H9 (cell line): ENCODE results near the gene PAK1. TPM values are rescaled to one million over a fixed set of nuclear protein-coding genes. Genes with fewer than 3 reads are reported as not detected.

ENCODE experiments used
- DNase-seq: peaks from one replicate; pipeline ENCODE4 v3.0.0-alpha.2; 2017
- H2AFZ ChIP-seq: one replicate; pipeline ENCODE4 v1.6.1; 2013; ENCODE audit warnings: mild to moderate bottlenecking, low read length, control low read depth, moderate library complexity
- H2AK5ac ChIP-seq: 2 replicates; pipeline ENCODE4 v1.6.1; 2013; ENCODE audit warnings: low read length, control low read depth, mixed read lengths; ENCODE audit not compliant: insufficient read length
- H2BK120ac ChIP-seq: one replicate; pipeline ENCODE4 v1.6.1; 2013; ENCODE audit warnings: low read depth, mild to moderate bottlenecking, low read length, control low read depth, inconsistent platforms; ENCODE audit not compliant: poor library complexity, severe bottlenecking
- H2BK12ac ChIP-seq: 2 replicates; pipeline ENCODE4 v1.6.1; 2013; ENCODE audit warnings: low read length, control low read depth, mixed read lengths, low read depth; ENCODE audit not compliant: insufficient read length
- H2BK15ac ChIP-seq: 2 replicates; pipeline ENCODE4 v1.6.1; 2013; ENCODE audit warnings: low read depth, low read length, control low read depth
- H2BK20ac ChIP-seq: one replicate; pipeline ENCODE4 v1.6.1; 2013; ENCODE audit warnings: low read depth, mild to moderate bottlenecking, low read length, control low read depth, inconsistent platforms; ENCODE audit not compliant: poor library complexity, severe bottlenecking
- H2BK5ac ChIP-seq: 2 replicates; pipeline ENCODE4 v1.6.1; 2013; ENCODE audit warnings: low read length, control low read depth, mixed read lengths; ENCODE audit not compliant: insufficient read length
- H3K14ac ChIP-seq: 2 replicates; pipeline ENCODE4 v1.6.1; 2013; ENCODE audit warnings: low read length, control low read depth; ENCODE audit not compliant: insufficient read depth
- H3K18ac ChIP-seq: 2 replicates; pipeline ENCODE4 v1.6.1; 2013; ENCODE audit warnings: low read depth, mild to moderate bottlenecking, mixed read lengths, low read length, control low read depth; ENCODE audit not compliant: insufficient read length
- H3K23ac ChIP-seq: 2 replicates; pipeline ENCODE4 v1.6.1; 2013; ENCODE audit warnings: low read length, control low read depth, mixed read lengths, low read depth; ENCODE audit not compliant: insufficient read length
- H3K23me2 ChIP-seq: 2 replicates; pipeline ENCODE4 v1.6.1; 2013; ENCODE audit warnings: low read depth, mild to moderate bottlenecking, mixed read lengths, low read length, control low read depth; ENCODE audit not compliant: insufficient read length, poor library complexity, severe bottlenecking
- H3K27ac ChIP-seq: 2 replicates; pipeline ENCODE4 v1.5.1; 2013; ENCODE audit warnings: low read length, control low read depth, mixed read lengths, low read depth; ENCODE audit not compliant: insufficient read length
- H3K27me3 ChIP-seq: 2 replicates; pipeline ENCODE4 v1.6.1; 2013; ENCODE audit warnings: low read length, control low read depth, inconsistent platforms; ENCODE audit not compliant: insufficient read depth
- H3K4ac ChIP-seq: 2 replicates; pipeline ENCODE4 v1.6.1; 2013; ENCODE audit warnings: low read depth, mild to moderate bottlenecking, control low read depth, inconsistent platforms, low read length, moderate library complexity
- H3K4me1 ChIP-seq: 2 replicates; pipeline ENCODE4 v1.6.1; 2013; ENCODE audit warnings: low read length, control low read depth, inconsistent platforms; ENCODE audit not compliant: insufficient read depth
- H3K4me2 ChIP-seq: 2 replicates; pipeline ENCODE4 v1.6.1; 2013; ENCODE audit warnings: low read length, control low read depth, mixed read lengths; ENCODE audit not compliant: insufficient read length, insufficient read depth
- H3K56ac ChIP-seq: 2 replicates; pipeline ENCODE4 v1.6.1; 2013; ENCODE audit warnings: low read depth, mild to moderate bottlenecking, mixed read lengths, low read length, control low read depth; ENCODE audit not compliant: insufficient read length
- H3K79me1 ChIP-seq: 2 replicates; pipeline ENCODE4 v1.6.1; 2013; ENCODE audit warnings: low read depth, mild to moderate bottlenecking, moderate library complexity, low read length, control low read depth, inconsistent platforms; ENCODE audit not compliant: insufficient read depth, poor library complexity, severe bottlenecking
- H3K79me2 ChIP-seq: 2 replicates; pipeline ENCODE4 v1.6.1; 2013; ENCODE audit warnings: low read length, control low read depth, inconsistent platforms; ENCODE audit not compliant: insufficient read depth
- H3K9ac ChIP-seq: 2 replicates; pipeline ENCODE4 v1.6.1; 2013; ENCODE audit warnings: low read length, control low read depth, mixed read lengths; ENCODE audit not compliant: insufficient read length; ENCODE audit errors: extremely low read depth
- H3K9me3 ChIP-seq: one replicate; pipeline ENCODE4 v1.6.1; 2013; ENCODE audit warnings: low read depth, low read length, inconsistent platforms; ENCODE audit not compliant: control insufficient read depth
- H3T11ph ChIP-seq: one replicate; pipeline ENCODE4 v1.6.1; 2013; ENCODE audit warnings: mild to moderate bottlenecking, low read length, control low read depth, inconsistent platforms
- H4K20me1 ChIP-seq: one replicate; pipeline ENCODE4 v1.6.1; 2013; ENCODE audit not compliant: control insufficient read depth, insufficient read length, insufficient read depth
- H4K5ac ChIP-seq: 2 replicates; pipeline ENCODE4 v1.6.1; 2013; ENCODE audit warnings: low read depth, mild to moderate bottlenecking, mixed read lengths, low read length, control low read depth; ENCODE audit not compliant: insufficient read length
- H4K8ac ChIP-seq: replicated peaks from 2 replicates; pipeline ENCODE4 v1.6.1; 2013; ENCODE audit warnings: low read length, control low read depth, mixed read lengths, low read depth; ENCODE audit not compliant: insufficient read length
- H4K91ac ChIP-seq: 2 replicates; pipeline ENCODE4 v1.6.1; 2013; ENCODE audit warnings: low read depth, mild to moderate bottlenecking, moderate library complexity, mixed read lengths, low read length, control low read depth; ENCODE audit not compliant: insufficient read length
- H3K27ac Mint-ChIP-seq, 3 experiments: 2 replicates in 2 of 3; 3 replicates in 1 of 3; pipeline ENCODE4 v1.8.0; 2020 to 2021; ENCODE audit warnings: mixed read lengths in 3 of 3, mild to moderate bottlenecking in 1 of 3, moderate library complexity in 1 of 3
- H3K27me3 Mint-ChIP-seq: 2 replicates; pipeline ENCODE4 v1.8.0; 2021; ENCODE audit warnings: low read depth, mild to moderate bottlenecking, moderate library complexity, mixed read lengths
- H3K36me3 Mint-ChIP-seq, 3 experiments: 2 replicates in 2 of 3; 3 replicates in 1 of 3; pipeline ENCODE4 v1.8.0; 2020 to 2021; ENCODE audit warnings: low read depth in 3 of 3, mixed read lengths in 3 of 3; ENCODE audit not compliant: insufficient read depth in 1 of 3
- H3K4me1 Mint-ChIP-seq, 2 experiments: 2 replicates each; pipeline ENCODE4 v1.8.0; 2020; ENCODE audit warnings: mixed read lengths in 2 of 2
- H3K4me3 Mint-ChIP-seq, 2 experiments: 2 replicates in 1 of 2; 3 replicates in 1 of 2; pipeline ENCODE4 v1.8.0; 2020 to 2021; ENCODE audit warnings: mild to moderate bottlenecking in 2 of 2, mixed read lengths in 2 of 2, moderate library complexity in 1 of 2
- H3K9me3 Mint-ChIP-seq, 2 experiments: 2 replicates in 1 of 2; 3 replicates in 1 of 2; pipeline ENCODE4 v1.8.0; 2020; ENCODE audit warnings: mild to moderate bottlenecking in 2 of 2, mixed read lengths in 2 of 2, moderate library complexity in 1 of 2
- CTCF ChIP-seq: fragments of 200-600 bp; sonication (generic); conservative IDR thresholded peaks from 3 replicates; pipeline ENCODE4 v1.8.0; 2021; ENCODE audit warnings: antibody characterized with exemption, mild to moderate bottlenecking
- WGBS: extraction: QIAGEN DNeasy Blood & Tissue Kit; methylation state at CpG from one replicate; pipeline ENCODE4 v1.1.7; 2013; ENCODE audit warnings: missing lambda C conversion rate, low lambda C conversion rate, mixed read lengths; ENCODE audit not compliant: insufficient read length; ENCODE audit errors: extremely low coverage; 5-methylcytosine and 5-hydroxymethylcytosine counted together
- total RNA-seq: library from RNA; stranded (reverse); gene quantifications from 2 replicates; pipeline ENCODE4 v1.2.1, GENCODE V29; 2021

Gene PAK1
- total RNA-seq, 1 experiment from 2014 or later = 122 TPM

GRCh38 chr11:77497368-77497767 lies 23.5 kb upstream of the PAK1 start:
- no peaks in the 10 kb centered on the region for H3K9me3 ChIP-seq
- no peak overlapping the region for H2BK5ac ChIP-seq
- H3K4me1 Mint-ChIP-seq = peaks cover 4 to 6% of the 10 kb centered on the region in 2 experiments; a peak in 2 of 4 replicates
- H2AK5ac ChIP-seq = no peak overlapping the region
- no peak overlapping the region for H2BK120ac ChIP-seq
- H3K23me2 ChIP-seq = no peaks in the 10 kb centered on the region
- no peaks in the 10 kb centered on the region for H3K79me2 ChIP-seq
- H3K9ac ChIP-seq = no peak overlapping the region
- no peak overlapping the region for H3K27ac Mint-ChIP-seq
- no peak overlapping the region for H3K56ac ChIP-seq
- no peak overlapping the region for H4K5ac ChIP-seq
- H3K4me2 ChIP-seq = no peak overlapping the region
- H4K8ac ChIP-seq = no peak overlapping the region
- H4K20me1 ChIP-seq = no peaks in the 10 kb centered on the region
- H3T11ph ChIP-seq = no peak overlapping the region
- no peaks in the 10 kb centered on the region for H3K27me3 ChIP-seq
- no peaks in the 10 kb centered on the region for H3K4me1 ChIP-seq
- H3K79me1 ChIP-seq = no peaks in the 10 kb centered on the region
- H2BK12ac ChIP-seq = no peak overlapping the region
- no peak overlapping the region for H2BK15ac ChIP-seq
- H3K14ac ChIP-seq = no peak overlapping the region; the same call in 1 of the 2 replicates
- no peak overlapping the region for H3K27ac ChIP-seq
- TF ChIP-seq CTCF = no peak
- H2BK20ac ChIP-seq = no peak overlapping the region
- no peak for DNase-seq
- no peak overlapping the region for H3K4ac ChIP-seq
- no peak overlapping the region for H4K91ac ChIP-seq
- H3K36me3 Mint-ChIP-seq = no peaks in the 10 kb centered on the region; a peak in 1 of 7 replicates
- H3K27me3 Mint-ChIP-seq = no peaks in the 10 kb centered on the region
- no peaks in the 10 kb centered on the region; a peak in 1 of 5 replicates for H3K9me3 Mint-ChIP-seq
- no peak overlapping the region for H3K23ac ChIP-seq
- H2AFZ ChIP-seq = no peak overlapping the region
- H3K18ac ChIP-seq = no peak overlapping the region
- H3K4me3 Mint-ChIP-seq = no peak overlapping the region
- no CpG with 5 or more reads among the region's 1 CpG for WGBS
